A673 (cell line): ENCODE measurements around the gene SEC22C.

Experiments used
- EZH2 ChIP-seq: fragments of 200-600 bp; sonication (generic); IDR thresholded peaks from 2 replicates; pipeline ENCODE4 v1.6.1; 2017; ENCODE audit warnings: borderline replicate concordance, low read depth, mild to moderate bottlenecking, mixed read lengths, antibody characterized with exemption, low read length; ENCODE audit not compliant: poor library complexity, severe bottlenecking
- TF ChIP-seq, protein P1 (sequence below): fragments of 300-800, 200-600 bp; sonication (generic); conservative IDR thresholded peaks from 2 replicates; pipeline ENCODE4 v1.5.1; 2017; ENCODE audit warnings: low read depth, mild to moderate bottlenecking, antibody characterized with exemption, low read length, moderate library complexity, mixed read lengths

DNA sequence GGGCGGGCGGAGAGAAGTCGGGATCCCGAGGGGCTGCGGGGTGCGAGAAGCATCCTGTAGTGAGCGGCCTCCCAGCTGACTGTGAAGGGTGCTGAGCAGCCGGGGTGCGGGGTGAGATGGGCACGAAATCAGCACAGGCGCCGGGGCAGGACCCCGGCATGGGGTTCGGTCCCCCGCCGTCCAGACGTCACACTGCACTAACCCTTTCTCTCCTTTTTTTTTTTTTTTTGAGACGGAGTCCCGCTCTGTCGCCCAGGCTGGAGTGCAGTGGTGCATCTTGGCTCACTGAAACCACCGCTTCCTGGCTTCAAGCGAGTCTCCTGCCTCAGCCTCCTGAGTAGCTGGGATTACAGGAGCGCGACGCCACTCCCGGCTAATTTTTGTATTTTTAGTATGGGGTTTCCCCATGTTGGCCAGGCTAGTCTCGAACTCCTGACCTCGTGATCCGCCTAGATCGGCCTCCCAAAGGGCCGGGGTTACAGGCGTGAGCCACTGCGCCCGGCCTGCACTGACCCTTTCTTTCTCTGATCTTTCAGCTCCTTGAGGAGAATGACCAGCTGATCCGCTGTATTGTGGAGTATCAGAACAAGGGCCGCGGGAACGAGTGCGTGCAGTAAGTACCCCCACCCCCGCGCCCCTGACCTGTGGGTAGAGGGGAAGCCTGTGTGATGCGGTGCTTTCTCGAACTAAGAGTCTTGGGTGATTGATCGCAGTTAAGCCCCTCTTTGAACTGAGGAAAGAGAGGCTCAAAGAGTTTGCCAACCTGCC lies 9.4 kb upstream of the SEC22C start:
- TF ChIP-seq, protein P1, sequence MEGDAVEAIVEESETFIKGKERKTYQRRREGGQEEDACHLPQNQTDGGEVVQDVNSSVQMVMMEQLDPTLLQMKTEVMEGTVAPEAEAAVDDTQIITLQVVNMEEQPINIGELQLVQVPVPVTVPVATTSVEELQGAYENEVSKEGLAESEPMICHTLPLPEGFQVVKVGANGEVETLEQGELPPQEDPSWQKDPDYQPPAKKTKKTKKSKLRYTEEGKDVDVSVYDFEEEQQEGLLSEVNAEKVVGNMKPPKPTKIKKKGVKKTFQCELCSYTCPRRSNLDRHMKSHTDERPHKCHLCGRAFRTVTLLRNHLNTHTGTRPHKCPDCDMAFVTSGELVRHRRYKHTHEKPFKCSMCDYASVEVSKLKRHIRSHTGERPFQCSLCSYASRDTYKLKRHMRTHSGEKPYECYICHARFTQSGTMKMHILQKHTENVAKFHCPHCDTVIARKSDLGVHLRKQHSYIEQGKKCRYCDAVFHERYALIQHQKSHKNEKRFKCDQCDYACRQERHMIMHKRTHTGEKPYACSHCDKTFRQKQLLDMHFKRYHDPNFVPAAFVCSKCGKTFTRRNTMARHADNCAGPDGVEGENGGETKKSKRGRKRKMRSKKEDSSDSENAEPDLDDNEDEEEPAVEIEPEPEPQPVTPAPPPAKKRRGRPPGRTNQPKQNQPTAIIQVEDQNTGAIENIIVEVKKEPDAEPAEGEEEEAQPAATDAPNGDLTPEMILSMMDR, result no peak
- no peak for TF ChIP-seq EZH2
